ENCODE data around the gene ADA. TPM values are rescaled to one million over a fixed set of nuclear protein-coding genes. Genes with fewer than 3 reads are reported as not detected.

ADA gene
- total and polyA plus RNA-seq, 2 of the 13 experiments (the other 11 are each of a cell fraction or from before 2014, with no cell fraction given): 2.5 to 11.3 TPM

DNA sequence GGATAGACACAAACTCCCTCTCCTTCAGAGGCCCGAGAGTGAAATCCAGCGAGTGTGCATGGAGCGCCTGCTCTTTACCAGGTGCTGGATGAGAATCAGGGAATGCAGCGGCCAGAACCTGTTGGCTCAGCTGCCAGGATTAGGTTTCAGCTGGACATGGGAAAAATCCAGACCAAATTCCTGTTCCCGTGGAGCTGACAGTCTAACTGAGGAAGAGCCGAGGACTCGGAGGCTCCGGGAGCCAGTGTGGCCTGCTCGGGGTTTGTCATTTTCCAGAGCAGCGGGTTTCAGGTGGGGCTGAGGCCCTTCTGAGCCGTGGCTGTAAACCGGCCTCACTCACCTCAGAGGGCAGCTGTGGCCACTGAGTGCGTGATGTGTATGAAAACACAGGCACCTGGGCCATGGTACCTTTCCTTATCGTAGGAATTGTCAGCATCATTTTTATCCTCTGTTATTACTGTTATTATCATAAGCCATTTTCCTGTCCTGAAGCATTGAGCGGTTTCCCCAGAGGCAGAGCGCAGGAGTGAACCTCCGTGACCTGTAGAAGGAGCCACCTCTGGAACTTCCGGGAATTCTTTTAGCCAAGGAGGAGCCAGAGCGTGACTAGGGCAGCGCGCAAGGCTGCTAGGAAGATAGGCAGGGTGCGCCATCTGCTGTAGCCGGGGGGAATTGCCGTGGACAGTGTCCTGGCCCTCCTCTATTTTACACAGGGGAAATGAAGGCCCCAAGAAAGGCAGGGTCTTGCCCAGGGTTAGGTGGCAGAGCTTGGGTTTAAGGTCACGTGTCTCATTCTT is 41.8 kb downstream of the ADA start (continued):
- TF ChIP-seq, protein P1, sequence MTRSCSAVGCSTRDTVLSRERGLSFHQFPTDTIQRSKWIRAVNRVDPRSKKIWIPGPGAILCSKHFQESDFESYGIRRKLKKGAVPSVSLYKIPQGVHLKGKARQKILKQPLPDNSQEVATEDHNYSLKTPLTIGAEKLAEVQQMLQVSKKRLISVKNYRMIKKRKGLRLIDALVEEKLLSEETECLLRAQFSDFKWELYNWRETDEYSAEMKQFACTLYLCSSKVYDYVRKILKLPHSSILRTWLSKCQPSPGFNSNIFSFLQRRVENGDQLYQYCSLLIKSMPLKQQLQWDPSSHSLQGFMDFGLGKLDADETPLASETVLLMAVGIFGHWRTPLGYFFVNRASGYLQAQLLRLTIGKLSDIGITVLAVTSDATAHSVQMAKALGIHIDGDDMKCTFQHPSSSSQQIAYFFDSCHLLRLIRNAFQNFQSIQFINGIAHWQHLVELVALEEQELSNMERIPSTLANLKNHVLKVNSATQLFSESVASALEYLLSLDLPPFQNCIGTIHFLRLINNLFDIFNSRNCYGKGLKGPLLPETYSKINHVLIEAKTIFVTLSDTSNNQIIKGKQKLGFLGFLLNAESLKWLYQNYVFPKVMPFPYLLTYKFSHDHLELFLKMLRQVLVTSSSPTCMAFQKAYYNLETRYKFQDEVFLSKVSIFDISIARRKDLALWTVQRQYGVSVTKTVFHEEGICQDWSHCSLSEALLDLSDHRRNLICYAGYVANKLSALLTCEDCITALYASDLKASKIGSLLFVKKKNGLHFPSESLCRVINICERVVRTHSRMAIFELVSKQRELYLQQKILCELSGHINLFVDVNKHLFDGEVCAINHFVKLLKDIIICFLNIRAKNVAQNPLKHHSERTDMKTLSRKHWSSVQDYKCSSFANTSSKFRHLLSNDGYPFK (CRISPR knock-in tag; IDR thresholded peaks at IDR 0.05; ENCODE audit: borderline replicate concordance): peak; percentile 78
- TF ChIP-seq, protein P2, sequence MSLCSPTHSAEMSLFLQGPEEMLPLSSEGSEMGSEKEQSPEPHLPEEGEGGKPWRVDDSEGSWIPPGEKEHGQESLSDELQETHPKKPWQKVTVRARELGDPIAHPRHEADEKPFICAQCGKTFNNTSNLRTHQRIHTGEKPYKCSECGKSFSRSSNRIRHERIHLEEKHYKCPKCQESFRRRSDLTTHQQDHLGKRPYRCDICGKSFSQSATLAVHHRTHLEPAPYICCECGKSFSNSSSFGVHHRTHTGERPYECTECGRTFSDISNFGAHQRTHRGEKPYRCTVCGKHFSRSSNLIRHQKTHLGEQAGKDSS (CRISPR knock-in tag; IDR thresholded peaks at IDR 0.05; ENCODE audit: borderline replicate concordance, low read depth): peak; percentile 92; the same call in 1 of the 2 replicates
- TF ChIP-seq ZNF788 (CRISPR knock-in tag; IDR thresholded peaks at IDR 0.05; ENCODE audit: borderline replicate concordance): peak; percentile 74; the same call in 1 of the 2 replicates
- peak; percentile 42; the same call in 1 of the 2 replicates for TF ChIP-seq MIER2 (CRISPR knock-in tag; IDR thresholded peaks at IDR 0.05)
- peak; percentile 85 for TF ChIP-seq GATAD1 (CRISPR knock-in tag; IDR thresholded peaks at IDR 0.05)
- TF ChIP-seq, protein P3, sequence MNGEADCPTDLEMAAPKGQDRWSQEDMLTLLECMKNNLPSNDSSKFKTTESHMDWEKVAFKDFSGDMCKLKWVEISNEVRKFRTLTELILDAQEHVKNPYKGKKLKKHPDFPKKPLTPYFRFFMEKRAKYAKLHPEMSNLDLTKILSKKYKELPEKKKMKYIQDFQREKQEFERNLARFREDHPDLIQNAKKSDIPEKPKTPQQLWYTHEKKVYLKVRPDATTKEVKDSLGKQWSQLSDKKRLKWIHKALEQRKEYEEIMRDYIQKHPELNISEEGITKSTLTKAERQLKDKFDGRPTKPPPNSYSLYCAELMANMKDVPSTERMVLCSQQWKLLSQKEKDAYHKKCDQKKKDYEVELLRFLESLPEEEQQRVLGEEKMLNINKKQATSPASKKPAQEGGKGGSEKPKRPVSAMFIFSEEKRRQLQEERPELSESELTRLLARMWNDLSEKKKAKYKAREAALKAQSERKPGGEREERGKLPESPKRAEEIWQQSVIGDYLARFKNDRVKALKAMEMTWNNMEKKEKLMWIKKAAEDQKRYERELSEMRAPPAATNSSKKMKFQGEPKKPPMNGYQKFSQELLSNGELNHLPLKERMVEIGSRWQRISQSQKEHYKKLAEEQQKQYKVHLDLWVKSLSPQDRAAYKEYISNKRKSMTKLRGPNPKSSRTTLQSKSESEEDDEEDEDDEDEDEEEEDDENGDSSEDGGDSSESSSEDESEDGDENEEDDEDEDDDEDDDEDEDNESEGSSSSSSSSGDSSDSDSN (CRISPR knock-in tag; IDR thresholded peaks at IDR 0.05): peak; percentile 79
- TF ChIP-seq SNAI1 (CRISPR knock-in tag; IDR thresholded peaks at IDR 0.05; ENCODE audit: borderline replicate concordance): 0 out of 2 replicates have a peak, but pooled peaks have one; percentile 46
- no peak for TF ChIP-seq U2AF2 (IDR thresholded peaks at IDR 0.05; ENCODE audit: low read depth, low read length)
- TF ChIP-seq RFX3 (CRISPR knock-in tag; IDR thresholded peaks at IDR 0.05): no peak
- TF ChIP-seq RBFOX2 (IDR thresholded peaks at IDR 0.05; ENCODE audit: low read depth, low read length): no peak
- TF ChIP-seq, protein P4, sequence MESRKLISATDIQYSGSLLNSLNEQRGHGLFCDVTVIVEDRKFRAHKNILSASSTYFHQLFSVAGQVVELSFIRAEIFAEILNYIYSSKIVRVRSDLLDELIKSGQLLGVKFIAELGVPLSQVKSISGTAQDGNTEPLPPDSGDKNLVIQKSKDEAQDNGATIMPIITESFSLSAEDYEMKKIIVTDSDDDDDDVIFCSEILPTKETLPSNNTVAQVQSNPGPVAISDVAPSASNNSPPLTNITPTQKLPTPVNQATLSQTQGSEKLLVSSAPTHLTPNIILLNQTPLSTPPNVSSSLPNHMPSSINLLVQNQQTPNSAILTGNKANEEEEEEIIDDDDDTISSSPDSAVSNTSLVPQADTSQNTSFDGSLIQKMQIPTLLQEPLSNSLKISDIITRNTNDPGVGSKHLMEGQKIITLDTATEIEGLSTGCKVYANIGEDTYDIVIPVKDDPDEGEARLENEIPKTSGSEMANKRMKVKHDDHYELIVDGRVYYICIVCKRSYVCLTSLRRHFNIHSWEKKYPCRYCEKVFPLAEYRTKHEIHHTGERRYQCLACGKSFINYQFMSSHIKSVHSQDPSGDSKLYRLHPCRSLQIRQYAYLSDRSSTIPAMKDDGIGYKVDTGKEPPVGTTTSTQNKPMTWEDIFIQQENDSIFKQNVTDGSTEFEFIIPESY (CRISPR knock-in tag; IDR thresholded peaks at IDR 0.05): peak; percentile 64; the same call in 1 of the 2 replicates
- TF ChIP-seq ZNF670 (CRISPR knock-in tag; IDR thresholded peaks at IDR 0.05; ENCODE audit: borderline replicate concordance): peak; percentile 89
- TF ChIP-seq ZNF329 (CRISPR knock-in tag; IDR thresholded peaks at IDR 0.05; ENCODE audit: low read depth): peak; percentile 36; the same call in 1 of the 2 replicates
- no peak for TF ChIP-seq TEAD2 (CRISPR knock-in tag; IDR thresholded peaks at IDR 0.05)
- no peak for TF ChIP-seq THYN1 (CRISPR knock-in tag; IDR thresholded peaks at IDR 0.05; ENCODE audit: borderline replicate concordance, low read depth)
- no peak for TF ChIP-seq ADNP (CRISPR knock-in tag; IDR thresholded peaks at IDR 0.05)
- TF ChIP-seq ELF4 (CRISPR knock-in tag; IDR thresholded peaks at IDR 0.05; ENCODE audit: borderline replicate concordance): peak; percentile 92

Data from HepG2 (cell line).